Astrocyte of the cerebellum (primary cell): ENCODE data around the gene DUSP10.

Experiments used
- DNase-seq: peaks from one replicate; pipeline ENCODE4 v3.0.0-alpha.2; 2011; ENCODE audit warnings: low read depth
- H3K4me3 ChIP-seq: 2 replicates; pipeline ENCODE4 v1.5.1; 2011; ENCODE audit warnings: mild to moderate bottlenecking, low read depth, low read length, moderate library complexity
- in situ Hi-C: cut with HindIII; loops from 2 replicates; pipeline ENCODE4 v1.10.0; 2017; ENCODE audit warnings: low sequenced_read_pairs
- TF ChIP-seq, protein P1 (sequence below): IDR thresholded peaks from 2 replicates; pipeline ENCODE4 v1.5.1; 2012; ENCODE audit warnings: low read length, low read depth, moderate library complexity, mild to moderate bottlenecking; ENCODE audit errors: missing control alignments

Gene DUSP10

GRCh38 chr1:221743416-221744208 lies 1.7 kb upstream of the DUSP10 start:
- H3K4me3 ChIP-seq = peak overlapping the region; percentile 77
- TF ChIP-seq, protein P1, sequence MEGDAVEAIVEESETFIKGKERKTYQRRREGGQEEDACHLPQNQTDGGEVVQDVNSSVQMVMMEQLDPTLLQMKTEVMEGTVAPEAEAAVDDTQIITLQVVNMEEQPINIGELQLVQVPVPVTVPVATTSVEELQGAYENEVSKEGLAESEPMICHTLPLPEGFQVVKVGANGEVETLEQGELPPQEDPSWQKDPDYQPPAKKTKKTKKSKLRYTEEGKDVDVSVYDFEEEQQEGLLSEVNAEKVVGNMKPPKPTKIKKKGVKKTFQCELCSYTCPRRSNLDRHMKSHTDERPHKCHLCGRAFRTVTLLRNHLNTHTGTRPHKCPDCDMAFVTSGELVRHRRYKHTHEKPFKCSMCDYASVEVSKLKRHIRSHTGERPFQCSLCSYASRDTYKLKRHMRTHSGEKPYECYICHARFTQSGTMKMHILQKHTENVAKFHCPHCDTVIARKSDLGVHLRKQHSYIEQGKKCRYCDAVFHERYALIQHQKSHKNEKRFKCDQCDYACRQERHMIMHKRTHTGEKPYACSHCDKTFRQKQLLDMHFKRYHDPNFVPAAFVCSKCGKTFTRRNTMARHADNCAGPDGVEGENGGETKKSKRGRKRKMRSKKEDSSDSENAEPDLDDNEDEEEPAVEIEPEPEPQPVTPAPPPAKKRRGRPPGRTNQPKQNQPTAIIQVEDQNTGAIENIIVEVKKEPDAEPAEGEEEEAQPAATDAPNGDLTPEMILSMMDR = no peak
- no peak for DNase-seq
- in situ Hi-C loops = no loop called here

GRCh38 chr1:221742555-221743415 lies 896 bp upstream of the DUSP10 start:
- peak overlapping the region; percentile 77 for H3K4me3 ChIP-seq
- in situ Hi-C loops = no loop called here
- TF ChIP-seq, protein P1 = no peak
- DNase-seq = no peak

GRCh38 chr1:221740993-221741702 lies 741 bp downstream of the DUSP10 start:
- in situ Hi-C loops = no loop called here
- H3K4me3 ChIP-seq = peak overlapping the region; percentile 77
- TF ChIP-seq, protein P1 = peak; percentile 1
- DNase-seq = no peak

- TF ChIP-seq, protein P1 = peak; percentile 3
- no peak for DNase-seq
- H3K4me3 ChIP-seq = peak overlapping the region; percentile 77
- in situ Hi-C loops = no loop called here
Measured at GRCh38 chr1:221740369-221740992, 1.4 kb downstream of the DUSP10 start.

- H3K4me3 ChIP-seq = peak overlapping the region; percentile 77
- DNase-seq = no peak
- TF ChIP-seq, protein P1 = no peak
- in situ Hi-C loops = no loop called here
Measured at GRCh38 chr1:221739677-221740025, 2.2 kb downstream of the DUSP10 start.
